Psoas muscle (tissue), 8 donors: ENCODE results near the gene RBM22. TPM values are rescaled to one million over a fixed set of nuclear protein-coding genes. Genes with fewer than 3 reads are reported as not detected.
A peak's percentile ranks its signal among the peaks of the same experiment; 100 is the strongest.

Experiments used
- ATAC-seq, 4 donors: fragments of 200-7000 bp; cut with Tn5 transposase; one replicate each; pipeline ENCODE4 v1.9.1; 2020; ENCODE audit warnings: moderate library complexity in 3 of 4, mild to moderate bottlenecking in 2 of 4
- DNase-seq, 2 donors: peaks; one replicate each; pipeline ENCODE4 v3.0.0-alpha.2; 2020
- H3K27ac ChIP-seq: fragments of 200-600 bp; one replicate; pipeline ENCODE4 v1.8.0; 2022
- H3K27me3 ChIP-seq, 3 donors: fragments of 200-600 bp in 1 of 3; one replicate each; pipeline versions ENCODE4 v1.6.1 to v1.8.0; 2013 to 2022; ENCODE audit warnings: low read length in 2 of 3, mild to moderate bottlenecking in 2 of 3, moderate library complexity in 1 of 3; ENCODE audit not compliant: insufficient read depth in 3 of 3
- H3K36me3 ChIP-seq, 2 donors: fragments of 200-600 bp in 1 of 2; one replicate each; pipeline versions ENCODE4 v1.6.1 to v1.8.0; 2013 to 2022; ENCODE audit warnings: low read depth in 1 of 2, mild to moderate bottlenecking in 1 of 2, moderate library complexity in 1 of 2; ENCODE audit not compliant: insufficient read depth in 1 of 2
- H3K4me1 ChIP-seq: fragments of 200-600 bp; one replicate; pipeline ENCODE4 v1.8.0; 2022
- H3K4me3 ChIP-seq: fragments of 200-600 bp; one replicate; pipeline ENCODE4 v1.8.0; 2022; ENCODE audit warnings: mild to moderate bottlenecking
- H3K9me3 ChIP-seq: fragments of 200-600 bp; one replicate; pipeline ENCODE4 v1.8.0; 2022
- CTCF ChIP-seq: fragments of 200-600 bp; IDR thresholded peaks from one replicate; pipeline ENCODE4 v1.8.0; 2022; ENCODE audit warnings: antibody characterized with exemption
- WGBS, 3 donors: extraction: QIAGEN DNeasy Blood & Tissue Kit; methylation state at CpG; one replicate each; pipeline versions ENCODE4 v1.1.6 to v1.1.7; 2013; 5-methylcytosine and 5-hydroxymethylcytosine counted together
- intact Hi-C, 2 donors: fragments of 100-400 bp; cut with DNase I; formaldehyde crosslinking; loops; one replicate each; pipeline versions ENCODE4 v1.11.0 to v1.14.2; 2022
- polyA plus RNA-seq, 3 donors: library from polyadenylated mRNA; stranded (reverse); fragments of 200-250 nt; gene quantifications; one replicate each; pipeline ENCODE4 v1.2.3, GENCODE V29; 2013
- total RNA-seq, 4 donors: library from RNA; stranded (reverse); fragmentation: NEBNext Ultra II Directional in 2 of 4; extraction: Animal tissue kit (Norgen Biotek cat#: 25700) in 2 of 4; gene quantifications; one replicate each; pipeline versions ENCODE4 v1.2.1 to v1.2.4, GENCODE V29; 2021 to 2023
- donor health status: healthy with polysubstance abuse.
- donor health status: DM: no; HTN: no; CAD: no; lungs with moderate emphysema.
- donor health status: Bipolar disorder and iron deficiency.
- donor health status: healthy.
- donor health status: DM: yes; HTN: yes; CAD: no.
- donor health status: DM: no; HTN: no; CAD: no.
- donor health status: DM: no; HTN: no; CAD: no.
- donor health status: DM: yes; HTN: yes; CAD: no.

RBM22 gene
- total and polyA plus RNA-seq, 7 donors = 17.2 to 29.9 (median 26.0) TPM

DNA sequence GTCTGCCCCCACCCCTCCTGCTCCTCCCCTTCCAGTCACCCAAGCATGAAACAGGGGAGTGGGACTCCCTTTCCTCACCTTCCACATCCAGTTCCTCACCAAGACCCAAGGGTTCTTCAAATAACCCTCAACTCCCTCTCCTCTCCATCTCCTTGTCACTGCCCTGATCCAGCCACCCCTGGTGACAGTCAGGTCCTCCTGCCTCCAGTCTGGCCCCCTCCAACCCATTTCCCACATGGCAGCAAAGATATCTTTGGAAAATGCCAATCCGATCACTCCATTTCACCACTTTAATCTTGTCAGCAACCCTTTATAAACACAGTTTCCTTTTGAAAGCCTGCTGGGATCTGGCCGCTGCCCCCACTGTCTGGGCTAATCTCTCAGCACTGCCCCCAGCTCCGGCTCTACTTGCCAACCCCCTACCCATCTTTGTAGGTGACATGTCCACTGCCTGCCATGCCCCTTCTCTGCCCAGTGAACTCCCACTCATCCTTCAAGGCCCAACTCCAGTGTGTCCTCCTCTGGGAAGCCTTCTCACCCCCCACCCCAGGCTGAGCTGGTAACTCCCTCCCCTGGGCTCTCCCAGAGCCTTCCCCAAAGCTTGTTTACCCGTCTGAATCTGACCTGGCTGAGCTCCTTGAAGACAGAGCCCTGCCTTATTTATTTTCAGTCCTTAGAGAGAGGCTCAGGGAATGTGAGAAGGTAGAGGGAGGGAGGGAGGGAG is 40.6 kb downstream of the RBM22 start:
- Histone ChIP-seq H3K36me3 (no peaks in the 10 kb centered on the region), H3K4me1 (peaks cover 69% of the 10 kb centered on the region), H3K27me3 (no peaks in the 10 kb centered on the region), H3K9me3 (no peaks in the 10 kb centered on the region), H3K4me3 (peak overlapping the region; percentile 59), H3K27ac (peak overlapping the region; percentile 95)
- ATAC-seq = peak in 3 of 4 donors; percentile 19 to 45 (median 42)
- WGBS, 3 donors = 26 to 45% (median 33%) methylated on average over 4 of the region's 4 CpGs
- peak in 1 of 2 donors; percentile 62 for DNase-seq
- intact Hi-C loops = no loop called here
- TF ChIP-seq CTCF = no peak

DNA sequence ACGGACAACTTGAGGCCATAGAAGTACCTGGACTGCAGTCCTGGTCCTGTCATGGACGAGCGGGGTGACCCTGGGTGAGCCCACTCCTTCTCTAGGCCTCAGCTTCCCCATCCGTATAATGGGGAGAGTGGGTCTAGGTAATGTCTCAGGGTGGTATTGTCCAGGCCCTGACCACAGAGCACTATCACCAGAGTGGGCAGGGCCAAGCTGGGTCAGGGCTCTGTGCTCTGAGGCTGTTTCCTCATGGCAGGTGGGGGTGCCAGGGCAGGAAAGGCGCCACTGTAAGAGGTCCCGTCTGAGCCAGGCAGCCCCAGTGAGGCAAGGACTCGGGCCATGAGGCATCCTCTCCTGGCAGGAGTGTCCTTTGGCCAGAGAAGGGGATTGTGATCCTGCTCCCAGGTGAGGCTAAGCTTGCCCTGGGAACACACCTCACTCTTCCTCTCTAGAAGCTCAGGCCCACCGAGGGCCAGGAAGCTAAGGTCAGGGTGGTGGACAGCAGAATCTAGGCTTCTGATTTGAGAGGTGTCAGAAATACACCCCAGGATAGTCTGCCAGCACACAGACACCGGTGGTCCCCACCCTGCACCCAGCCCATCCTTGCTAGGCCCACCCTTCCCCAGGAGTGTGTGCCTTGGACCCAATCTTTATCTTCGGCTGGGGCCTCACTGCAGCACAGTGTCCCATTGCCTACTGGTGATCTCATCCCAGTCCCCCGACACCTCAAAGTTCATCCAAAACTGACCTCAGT is 41.3 kb downstream of the RBM22 start:
- DNase-seq (peak in 1 of 2 donors; percentile 65), ATAC-seq (no peak)
- H3K9me3 ChIP-seq = no peaks in the 10 kb centered on the region
- H3K4me1 ChIP-seq = peaks cover 66% of the 10 kb centered on the region
- 54 to 69% (median 65%) methylated on average over 11 of the region's 11 CpGs for WGBS, 3 donors
- peak overlapping the region; percentile 59 for H3K4me3 ChIP-seq
- intact Hi-C loops = loop anchor here (5.0 to 10.0 kb wide), 2 partner anchors 97 to 205 kb away; no protein-coding TSS in a partner anchor
- H3K27me3 ChIP-seq = no peaks in the 10 kb centered on the region
- H3K36me3 ChIP-seq = no peaks in the 10 kb centered on the region
- no peak for TF ChIP-seq CTCF
- H3K27ac ChIP-seq = peak overlapping the region; percentile 95

- WGBS, 3 donors = 25 to 55% (median 29%) methylated on average over 3 of the region's 3 CpGs
- no peak overlapping the region for H3K4me3 ChIP-seq
- TF ChIP-seq CTCF = no peak
- intact Hi-C loops = loop anchor here (5.0 to 10.0 kb wide), 2 partner anchors 96 to 204 kb away; no protein-coding TSS in a partner anchor
- peak overlapping the region; percentile 95 for H3K27ac ChIP-seq
- no peak for DNase-seq
- H3K27me3 ChIP-seq = no peaks in the 10 kb centered on the region
- H3K4me1 ChIP-seq = peaks cover 63% of the 10 kb centered on the region
- H3K36me3 ChIP-seq = no peaks in the 10 kb centered on the region
- ATAC-seq = no peak
- H3K9me3 ChIP-seq = no peaks in the 10 kb centered on the region
These were observed 42.1 kb downstream of the RBM22 start for GRCh38 chr5:150658699-150659265.

DNA sequence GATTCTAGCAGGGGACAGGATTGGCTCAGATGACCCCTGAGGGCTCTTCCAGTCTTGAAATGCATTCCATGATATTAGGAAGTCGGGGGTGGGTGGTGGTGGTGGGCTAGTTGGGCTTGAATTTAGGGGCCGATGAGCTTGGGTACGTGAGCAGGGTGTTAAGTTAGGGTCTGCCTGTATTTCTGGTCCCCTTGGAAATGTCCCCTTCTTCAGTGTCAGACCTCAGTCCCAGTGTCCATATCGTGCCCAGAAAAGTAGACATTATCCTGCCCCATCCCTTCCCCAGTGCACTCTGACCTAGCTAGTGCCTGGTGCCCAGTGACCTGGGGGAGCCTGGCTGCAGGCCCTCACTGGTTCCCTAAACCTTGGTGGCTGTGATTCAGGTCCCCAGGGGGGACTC is 42.7 kb downstream of the RBM22 start:
- no peak for DNase-seq
- Histone ChIP-seq H3K27ac (peak overlapping the region; percentile 95), H3K4me3 (no peak overlapping the region), H3K9me3 (no peaks in the 10 kb centered on the region), H3K27me3 (no peaks in the 10 kb centered on the region), H3K4me1 (peaks cover 63% of the 10 kb centered on the region), H3K36me3 (no peaks in the 10 kb centered on the region)
- WGBS, 3 donors = 67 to 78% (median 69%) methylated on average over 4 of the region's 4 CpGs
- ATAC-seq = no peak
- no peak for TF ChIP-seq CTCF
- intact Hi-C loops = loop anchor here (5.0 to 10.0 kb wide), 2 partner anchors 96 to 203 kb away; no protein-coding TSS in a partner anchor
